Astrocyte (in vitro differentiated cells and primary cell): ENCODE results near the gene CMIP. TPM values are rescaled to one million over a fixed set of nuclear protein-coding genes. Genes with fewer than 3 reads are reported as not detected.

Source experiments
- DNase-seq: peaks from one replicate; pipeline ENCODE4 v3.0.0-alpha.2; 2010; ENCODE audit warnings: low read depth
- FAIRE-seq: peaks from 2 replicates; lab custom pipeline; 2011; peaks lifted over from hg19 to GRCh38; lab: Jason Lieb, UNC
- H2AFZ ChIP-seq: 2 replicates; pipeline ENCODE4 v1.6.0; 2012; ENCODE audit warnings: low read depth, low read length, inconsistent platforms
- H3K27ac ChIP-seq: 2 replicates; pipeline ENCODE4 v1.5.1; 2011; ENCODE audit warnings: low read depth, low read length, inconsistent platforms
- H3K27me3 ChIP-seq: 2 replicates; pipeline ENCODE4 v1.6.0; 2011; ENCODE audit warnings: low read length, inconsistent platforms; ENCODE audit not compliant: insufficient read depth
- H3K36me3 ChIP-seq: 2 replicates; pipeline ENCODE4 v1.5.1; 2011; ENCODE audit warnings: low read length, inconsistent platforms; ENCODE audit not compliant: insufficient read depth
- H3K4me1 ChIP-seq: 2 replicates; pipeline ENCODE4 v1.5.1; 2011; ENCODE audit warnings: low read length, inconsistent platforms; ENCODE audit not compliant: insufficient read depth
- H3K4me2 ChIP-seq: 2 replicates; pipeline ENCODE4 v1.6.0; 2012; ENCODE audit warnings: low read length, inconsistent platforms
- H3K4me3 ChIP-seq: 2 replicates; pipeline ENCODE4 v1.5.1; 2011; ENCODE audit warnings: low read depth, mild to moderate bottlenecking, low read length, inconsistent platforms; ENCODE audit not compliant: insufficient read depth
- H3K79me2 ChIP-seq: 2 replicates; pipeline ENCODE4 v1.6.0; 2012; ENCODE audit warnings: mild to moderate bottlenecking, low read length, inconsistent platforms; ENCODE audit not compliant: insufficient read depth
- H3K9ac ChIP-seq: 2 replicates; pipeline ENCODE4 v1.6.0; 2012; ENCODE audit warnings: mild to moderate bottlenecking, low read length, inconsistent platforms
- H3K9me3 ChIP-seq: 2 replicates; pipeline ENCODE4 v1.5.1; 2012; ENCODE audit warnings: low read depth, mild to moderate bottlenecking, low read length, inconsistent platforms; ENCODE audit not compliant: insufficient read depth
- H4K20me1 ChIP-seq: 2 replicates; pipeline ENCODE4 v1.6.0; 2012; ENCODE audit warnings: low read length, inconsistent platforms; ENCODE audit not compliant: insufficient read depth
- H3K27ac Mint-ChIP-seq: one replicate; pipeline ENCODE4 v1.8.0; 2021; ENCODE audit warnings: mild to moderate bottlenecking, mixed read lengths; ENCODE audit not compliant: unreplicated experiment
- H3K27me3 Mint-ChIP-seq: one replicate; pipeline ENCODE4 v1.8.0; 2021; ENCODE audit warnings: low read depth, mixed read lengths; ENCODE audit not compliant: unreplicated experiment
- H3K36me3 Mint-ChIP-seq: one replicate; pipeline ENCODE4 v1.8.0; 2021; ENCODE audit warnings: low read depth, mixed read lengths; ENCODE audit not compliant: unreplicated experiment
- H3K4me1 Mint-ChIP-seq: one replicate; pipeline ENCODE4 v1.8.0; 2021; ENCODE audit warnings: low read depth, mixed read lengths; ENCODE audit not compliant: unreplicated experiment
- H3K4me3 Mint-ChIP-seq: one replicate; pipeline ENCODE4 v1.8.0; 2021; ENCODE audit warnings: mild to moderate bottlenecking, moderate library complexity, mixed read lengths; ENCODE audit not compliant: unreplicated experiment
- H3K9me3 Mint-ChIP-seq: one replicate; pipeline ENCODE4 v1.8.0; 2021; ENCODE audit warnings: mild to moderate bottlenecking, mixed read lengths; ENCODE audit not compliant: unreplicated experiment
- EZH2 ChIP-seq: IDR thresholded peaks from 2 replicates; pipeline ENCODE4 v1.6.1; 2012; ENCODE audit warnings: mild to moderate bottlenecking, low read length, inconsistent platforms; ENCODE audit not compliant: insufficient read depth
- total RNA-seq: library from RNA; stranded (reverse); gene quantifications from 2 replicates; pipeline ENCODE4 v1.2.1, GENCODE V29; 2021
- TF ChIP-seq, protein P1 (sequence below): IDR thresholded peaks from 2 replicates; pipeline ENCODE4 v1.5.1; 2011; ENCODE audit warnings: low read depth, mild to moderate bottlenecking, inconsistent platforms, low read length, moderate library complexity; ENCODE audit not compliant: insufficient read depth

CMIP gene
- total RNA-seq, 1 donor from 2014 or later = 71.5 TPM

DNA sequence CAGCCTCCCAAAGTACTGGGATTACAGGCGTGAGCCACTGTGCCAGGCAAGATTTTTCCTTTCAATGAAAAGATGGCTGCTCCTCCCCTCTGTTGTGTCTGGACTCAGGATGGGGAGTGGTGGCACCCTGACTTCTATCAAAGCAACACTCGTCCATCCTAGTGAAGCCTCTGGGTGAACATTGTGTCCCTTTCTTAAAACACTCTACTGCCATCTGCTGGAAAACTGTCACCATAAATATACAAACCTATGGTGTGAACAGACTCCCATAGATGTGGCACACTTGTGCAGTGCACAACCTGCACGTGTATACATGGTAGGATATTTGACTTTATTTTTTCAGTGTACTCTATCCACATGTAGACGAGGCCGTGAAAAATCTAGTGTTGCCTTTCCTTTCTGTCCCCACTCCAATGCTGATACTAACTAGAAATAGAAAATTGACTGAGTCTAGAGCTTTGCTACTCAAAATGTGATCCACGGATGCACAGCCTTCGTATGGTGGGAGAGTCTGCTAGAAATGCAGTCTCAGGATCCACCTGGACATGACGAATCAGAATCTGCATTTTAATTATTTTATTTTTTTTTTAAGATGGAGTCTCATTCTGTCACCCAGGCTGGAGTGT, 278.6 kb downstream of the CMIP start:
- FAIRE-seq (peak; percentile 13), DNase-seq (peak; percentile 64)
- H3K27me3 Mint-ChIP-seq = peaks cover 20% of the 10 kb centered on the region
- no peaks in the 10 kb centered on the region for H4K20me1 ChIP-seq
- H3K36me3 Mint-ChIP-seq = no peaks in the 10 kb centered on the region
- no peak overlapping the region for H3K27ac ChIP-seq
- no peak overlapping the region for H3K27ac Mint-ChIP-seq
- H3K27me3 ChIP-seq = peaks cover 8% of the 10 kb centered on the region
- H3K4me1 ChIP-seq = no peaks in the 10 kb centered on the region
- H3K9me3 Mint-ChIP-seq = peaks cover 6% of the 10 kb centered on the region
- H3K4me3 Mint-ChIP-seq = no peak overlapping the region
- H3K9ac ChIP-seq = no peak overlapping the region
- no peak overlapping the region for H3K4me3 ChIP-seq
- no peaks in the 10 kb centered on the region for H3K79me2 ChIP-seq
- no peak overlapping the region for H2AFZ ChIP-seq
- no peaks in the 10 kb centered on the region for H3K36me3 ChIP-seq
- TF ChIP-seq, protein P1, sequence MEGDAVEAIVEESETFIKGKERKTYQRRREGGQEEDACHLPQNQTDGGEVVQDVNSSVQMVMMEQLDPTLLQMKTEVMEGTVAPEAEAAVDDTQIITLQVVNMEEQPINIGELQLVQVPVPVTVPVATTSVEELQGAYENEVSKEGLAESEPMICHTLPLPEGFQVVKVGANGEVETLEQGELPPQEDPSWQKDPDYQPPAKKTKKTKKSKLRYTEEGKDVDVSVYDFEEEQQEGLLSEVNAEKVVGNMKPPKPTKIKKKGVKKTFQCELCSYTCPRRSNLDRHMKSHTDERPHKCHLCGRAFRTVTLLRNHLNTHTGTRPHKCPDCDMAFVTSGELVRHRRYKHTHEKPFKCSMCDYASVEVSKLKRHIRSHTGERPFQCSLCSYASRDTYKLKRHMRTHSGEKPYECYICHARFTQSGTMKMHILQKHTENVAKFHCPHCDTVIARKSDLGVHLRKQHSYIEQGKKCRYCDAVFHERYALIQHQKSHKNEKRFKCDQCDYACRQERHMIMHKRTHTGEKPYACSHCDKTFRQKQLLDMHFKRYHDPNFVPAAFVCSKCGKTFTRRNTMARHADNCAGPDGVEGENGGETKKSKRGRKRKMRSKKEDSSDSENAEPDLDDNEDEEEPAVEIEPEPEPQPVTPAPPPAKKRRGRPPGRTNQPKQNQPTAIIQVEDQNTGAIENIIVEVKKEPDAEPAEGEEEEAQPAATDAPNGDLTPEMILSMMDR = peak; percentile 64
- TF ChIP-seq EZH2 = no peak
- H3K9me3 ChIP-seq = no peaks in the 10 kb centered on the region
- H3K4me1 Mint-ChIP-seq = no peaks in the 10 kb centered on the region
- no peak overlapping the region for H3K4me2 ChIP-seq

DNA sequence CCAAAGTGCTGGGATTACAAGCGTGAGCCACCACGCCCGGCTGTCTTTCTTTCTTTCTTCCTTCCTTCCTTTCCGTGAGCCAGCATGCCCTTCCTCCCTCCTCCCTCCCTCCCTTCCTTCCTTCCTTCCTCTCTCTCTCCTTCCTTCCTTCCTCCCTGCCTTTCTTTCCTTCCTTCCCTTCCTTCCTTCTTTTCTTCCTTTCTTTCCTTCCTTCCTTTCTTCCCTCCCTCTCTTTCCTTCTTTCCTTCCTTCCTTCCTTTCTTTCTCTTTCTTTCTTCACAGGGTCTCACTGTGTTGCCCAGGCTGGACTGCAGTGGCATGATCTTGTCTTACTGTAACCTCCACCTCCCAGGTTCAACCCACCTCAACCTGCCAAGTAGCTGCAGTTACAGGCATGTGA, 283.8 kb downstream of the CMIP start:
- Histone ChIP-seq H3K27me3 (peaks cover 8% of the 10 kb centered on the region), H3K4me3 (no peak overlapping the region), H3K9me3 (no peaks in the 10 kb centered on the region), H3K27ac (no peak overlapping the region), H2AFZ (no peak overlapping the region), H4K20me1 (no peaks in the 10 kb centered on the region), H3K4me2 (no peak overlapping the region), H3K4me1 (peaks cover 12% of the 10 kb centered on the region), H3K79me2 (no peaks in the 10 kb centered on the region), H3K36me3 (no peaks in the 10 kb centered on the region), H3K9ac (no peak overlapping the region)
- Mint-ChIP-seq H3K4me1 (peaks cover 9% of the 10 kb centered on the region), H3K4me3 (no peak overlapping the region), H3K27ac (no peak overlapping the region), H3K36me3 (no peaks in the 10 kb centered on the region), H3K27me3 (peaks cover 24% of the 10 kb centered on the region), H3K9me3 (no peaks in the 10 kb centered on the region)
- DNase-seq = no peak
- TF ChIP-seq, protein P1 = no peak
- no peak for TF ChIP-seq EZH2
- no peak for FAIRE-seq

DNA sequence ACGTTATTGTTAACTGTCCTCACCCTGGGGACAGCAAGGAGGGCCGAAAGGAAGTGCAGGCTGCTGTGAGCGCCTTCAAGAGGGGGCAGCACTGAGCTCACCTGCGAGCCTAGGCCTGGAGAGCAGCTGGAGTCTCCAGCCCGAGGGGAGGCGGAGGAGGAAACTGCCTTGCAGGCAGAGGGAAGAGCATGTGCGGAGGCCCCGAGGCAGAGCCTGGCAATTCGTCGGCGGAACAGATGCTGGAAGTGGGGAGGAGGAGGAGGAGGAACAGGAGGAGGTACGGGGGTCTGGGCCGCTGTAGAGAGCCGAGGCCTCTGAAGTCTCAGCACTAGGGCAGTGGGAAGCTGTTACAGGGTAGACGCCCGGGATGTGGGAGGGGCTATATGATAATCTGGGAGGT, 284.8 kb downstream of the CMIP start:
- FAIRE-seq (no peak), DNase-seq (no peak)
- H3K27me3 Mint-ChIP-seq = peaks cover 21% of the 10 kb centered on the region
- Histone ChIP-seq H3K79me2 (no peaks in the 10 kb centered on the region), H4K20me1 (no peaks in the 10 kb centered on the region), H3K27me3 (peaks cover 8% of the 10 kb centered on the region), H3K9ac (no peak overlapping the region), H3K4me2 (no peak overlapping the region), H3K27ac (no peak overlapping the region), H3K36me3 (no peaks in the 10 kb centered on the region), H2AFZ (no peak overlapping the region), H3K9me3 (no peaks in the 10 kb centered on the region), H3K4me3 (no peak overlapping the region), H3K4me1 (peaks cover 12% of the 10 kb centered on the region)
- H3K36me3 Mint-ChIP-seq = no peaks in the 10 kb centered on the region
- peak overlapping the region; percentile 63 for H3K27ac Mint-ChIP-seq
- no peak overlapping the region for H3K4me3 Mint-ChIP-seq
- TF ChIP-seq EZH2 = no peak
- TF ChIP-seq, protein P1 = no peak
- no peaks in the 10 kb centered on the region for H3K9me3 Mint-ChIP-seq
- peaks cover 9% of the 10 kb centered on the region for H3K4me1 Mint-ChIP-seq
